ENCODE measurements around the gene TTC27. TPM values are rescaled to one million over a fixed set of nuclear protein-coding genes. Genes with fewer than 3 reads are reported as not detected.

Gene TTC27
- polyA plus RNA-seq, 1 donor = 18.3 TPM

DNA sequence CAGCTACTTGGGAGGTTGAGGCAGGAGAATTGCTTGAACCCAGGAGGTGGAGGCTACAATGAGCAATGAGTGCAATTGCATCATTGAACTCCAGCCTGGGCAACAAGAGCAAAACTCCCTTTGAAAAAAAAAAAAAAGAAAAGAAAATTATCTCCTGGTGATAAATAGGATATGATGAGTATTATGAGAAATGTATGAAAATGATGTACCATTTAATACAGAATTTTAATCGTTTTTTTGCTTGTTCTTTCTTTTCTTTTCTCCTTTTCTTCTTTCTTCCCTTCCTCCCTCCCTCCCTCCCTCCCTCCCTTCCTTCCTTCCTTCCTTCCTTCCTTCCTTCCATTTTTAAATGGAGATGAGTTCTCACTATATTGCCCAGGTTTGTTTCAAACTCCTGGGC lies 40.4 kb downstream of the TTC27 start:
- DNase-seq (ENCODE audit: low read depth) = no peak

DNA sequence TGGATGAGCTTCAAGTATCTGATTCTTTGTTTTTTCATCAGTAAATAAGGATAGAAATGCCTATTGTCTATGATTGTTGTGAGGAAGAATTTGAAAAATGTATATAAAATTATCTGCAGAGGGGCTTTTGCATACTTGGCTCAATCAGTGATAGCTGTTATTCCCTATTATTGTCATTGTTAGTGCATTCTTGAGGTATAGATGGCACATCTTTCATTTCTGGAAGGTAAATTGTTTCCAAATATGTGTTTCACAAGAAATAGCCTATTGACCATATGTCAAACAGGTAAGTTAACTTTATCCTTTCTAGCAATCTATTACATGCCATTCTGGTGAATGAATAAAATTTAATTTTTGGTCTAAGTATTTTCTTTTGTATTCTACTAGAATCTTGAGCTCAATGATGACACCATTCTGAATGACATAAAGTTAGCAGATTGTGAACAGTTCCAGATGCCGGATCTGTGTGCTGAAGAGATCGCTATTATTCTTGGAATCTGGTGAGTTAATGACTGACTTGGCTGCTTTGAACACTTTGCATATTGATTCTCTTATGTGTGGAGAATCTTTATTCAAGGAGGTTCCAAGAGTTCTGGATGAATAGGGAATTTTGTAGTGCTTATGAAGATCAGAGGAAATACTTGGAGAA lies 44.2 kb downstream of the TTC27 start:
- no peak for DNase-seq (ENCODE audit: low read depth)

DNA sequence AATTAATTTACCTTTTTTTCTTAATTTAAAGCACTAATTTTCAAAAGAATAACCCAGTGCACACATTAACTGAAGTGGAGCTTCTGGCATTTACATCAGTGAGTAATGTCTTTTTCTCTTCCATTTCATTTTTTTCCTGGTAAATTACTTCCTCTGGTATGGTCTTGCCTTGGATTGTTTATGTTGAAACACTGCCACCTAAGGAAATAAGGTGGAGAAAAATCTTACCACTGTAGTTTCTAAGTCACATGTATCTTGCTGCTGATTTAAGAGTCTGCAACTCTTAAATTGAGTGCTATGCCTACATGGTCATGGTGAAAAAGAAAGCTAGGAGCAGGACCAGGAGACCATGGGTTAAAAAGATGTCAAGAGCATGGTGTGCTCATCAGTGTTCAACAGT lies 51.0 kb downstream of the TTC27 start:
- DNase-seq (ENCODE audit: low read depth) = no peak

- no peak for DNase-seq (ENCODE audit: low read depth)
These were observed 53.1 kb downstream of the TTC27 start for GRCh38 chr2:32680942-32681341.

GRCh38 chr2:32683520-32684086 lies 55.8 kb downstream of the TTC27 start:
- DNase-seq (ENCODE audit: low read depth) = no peak

GRCh38 chr2:32688541-32688940 lies 60.7 kb downstream of the TTC27 start:
- no peak for DNase-seq (ENCODE audit: low read depth)

DNA sequence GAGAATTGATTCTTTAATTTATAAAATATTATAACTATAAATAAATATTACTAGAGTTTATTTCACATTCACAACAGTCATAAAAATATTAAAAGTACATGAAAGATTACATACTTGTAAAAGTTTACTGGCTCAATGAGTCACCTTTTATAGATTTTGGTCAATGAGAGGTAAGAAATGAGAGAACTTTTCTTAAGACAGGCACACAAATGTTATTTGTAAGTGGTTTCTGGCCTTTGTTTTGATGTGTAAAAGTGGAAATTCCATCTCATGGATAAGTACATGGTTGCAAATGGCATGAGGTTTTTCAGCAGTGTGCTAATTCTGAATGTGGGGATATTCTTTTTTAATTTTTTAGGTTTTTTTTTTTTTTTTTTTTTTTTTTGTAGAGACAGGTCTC lies 63.8 kb downstream of the TTC27 start:
- DNase-seq (ENCODE audit: low read depth) = no peak

DNA sequence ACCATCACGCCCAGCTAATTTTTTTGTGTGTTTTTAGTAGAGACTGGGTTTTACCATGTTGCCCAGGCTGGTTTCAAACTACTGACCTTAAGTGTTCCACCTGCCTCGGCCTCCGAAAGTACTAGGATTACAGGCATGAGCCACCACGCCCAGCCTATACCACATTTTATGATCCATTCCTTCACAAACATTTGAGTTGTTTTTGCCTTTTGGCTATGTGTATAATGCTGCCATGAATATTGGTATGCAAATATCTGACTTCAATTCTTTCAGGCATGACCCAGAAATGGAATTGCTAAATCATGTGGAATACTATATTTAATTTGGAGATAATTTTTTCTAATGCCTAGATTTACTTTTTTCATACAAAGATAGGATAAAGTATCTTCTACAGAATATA lies 68.6 kb downstream of the TTC27 start:
- no peak for DNase-seq (ENCODE audit: low read depth)

GRCh38 chr2:32697156-32697555 lies 69.3 kb downstream of the TTC27 start:
- no peak for DNase-seq (ENCODE audit: low read depth)

DNA sequence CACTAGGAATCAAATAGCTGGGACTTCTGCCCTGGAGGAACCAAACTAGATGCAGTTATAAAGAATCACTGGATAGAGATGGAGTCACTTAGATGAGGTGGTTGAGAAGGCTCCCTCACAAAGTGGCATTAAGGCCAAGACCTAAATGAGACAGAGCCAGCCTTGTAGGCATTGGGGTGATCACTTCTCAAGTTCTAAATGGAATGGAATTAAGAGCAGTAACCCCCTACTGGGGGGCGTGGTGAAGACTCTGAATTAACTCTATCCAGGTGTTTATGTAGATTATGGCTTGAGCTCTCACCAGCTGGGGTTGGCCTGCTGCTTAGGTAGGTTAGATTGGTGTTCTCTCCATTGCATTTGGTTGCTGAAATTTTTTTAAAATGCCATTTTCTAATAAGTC lies 71.3 kb downstream of the TTC27 start:
- DNase-seq (ENCODE audit: low read depth) = no peak

GRCh38 chr2:32701806-32702205 lies 74.0 kb downstream of the TTC27 start:
- DNase-seq (ENCODE audit: low read depth) = no peak

GRCh38 chr2:32702303-32703064 lies 74.6 kb downstream of the TTC27 start:
- DNase-seq (ENCODE audit: low read depth) = no peak

- no peak for DNase-seq (ENCODE audit: low read depth)
These were observed 79.1 kb downstream of the TTC27 start for GRCh38 chr2:32706815-32707579.

DNA sequence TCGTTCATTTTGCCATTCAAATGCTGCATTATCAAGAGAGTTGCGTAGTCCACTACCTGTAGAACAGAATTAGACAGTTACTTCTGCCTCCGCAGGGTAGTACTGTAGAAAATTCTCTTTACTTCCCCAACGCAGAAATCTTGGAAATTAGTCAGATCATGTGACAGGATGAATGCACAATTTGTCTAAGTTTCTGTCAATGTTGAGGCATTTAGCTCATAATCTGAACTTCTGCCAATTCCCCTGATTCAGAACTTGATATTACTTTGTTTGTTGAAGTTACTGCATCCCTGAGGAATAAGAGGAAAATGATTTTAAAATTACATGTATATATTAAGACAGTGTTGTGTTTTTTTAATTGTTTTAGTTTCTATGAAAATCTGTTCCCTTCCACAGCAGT lies 83.4 kb downstream of the TTC27 start:
- DNase-seq (ENCODE audit: low read depth) = peak; percentile 70

- DNase-seq (ENCODE audit: low read depth) = no peak
These were observed 84.2 kb downstream of the TTC27 start for GRCh38 chr2:32711908-32712501.

GRCh38 chr2:32712870-32713269 lies 85.0 kb downstream of the TTC27 start:
- DNase-seq (ENCODE audit: low read depth) = no peak

DNA sequence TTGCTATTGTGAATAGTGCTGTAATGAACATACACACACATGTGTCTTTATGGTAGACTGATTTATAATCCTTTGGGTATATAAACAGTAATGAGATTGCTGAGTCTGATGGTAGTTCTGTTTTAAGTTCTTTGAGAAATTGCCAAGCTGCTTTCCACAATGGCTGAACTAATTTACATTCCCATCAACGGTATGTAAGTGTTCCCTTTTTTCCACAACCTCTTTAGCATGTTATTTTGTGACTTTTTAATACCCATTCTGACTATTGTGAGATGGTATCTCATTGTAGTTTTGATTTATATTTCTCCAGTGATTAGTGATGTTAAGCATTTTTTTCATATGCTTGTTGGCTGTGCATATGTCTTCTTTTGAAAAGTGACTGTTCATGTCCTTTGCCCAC lies 86.7 kb downstream of the TTC27 start:
- DNase-seq (ENCODE audit: low read depth) = no peak

DNA sequence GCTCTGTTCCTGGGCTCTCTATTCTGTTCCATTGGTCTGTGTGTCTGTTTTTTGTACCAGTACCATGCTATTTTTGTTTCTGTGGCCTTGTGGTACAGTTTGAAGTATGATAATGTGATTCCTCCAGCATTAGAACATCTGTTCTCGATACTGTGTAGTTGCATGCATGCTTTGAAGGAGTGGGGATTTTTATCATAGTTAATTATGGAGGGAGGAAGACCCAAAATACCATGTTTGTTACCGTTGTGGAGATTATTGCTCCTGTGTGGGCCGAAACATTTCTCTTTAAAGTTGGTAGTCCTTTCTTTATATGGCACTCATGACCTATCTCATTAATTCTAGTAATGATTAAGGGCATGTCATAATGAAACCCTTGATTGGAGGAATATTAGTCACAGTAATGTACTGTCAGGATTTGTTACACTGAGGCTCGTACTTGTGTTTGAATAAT lies 87.6 kb downstream of the TTC27 start:
- DNase-seq (ENCODE audit: low read depth) = no peak

- DNase-seq (ENCODE audit: low read depth) = no peak
These were observed 88.1 kb downstream of the TTC27 start for GRCh38 chr2:32715981-32716380.

DNA sequence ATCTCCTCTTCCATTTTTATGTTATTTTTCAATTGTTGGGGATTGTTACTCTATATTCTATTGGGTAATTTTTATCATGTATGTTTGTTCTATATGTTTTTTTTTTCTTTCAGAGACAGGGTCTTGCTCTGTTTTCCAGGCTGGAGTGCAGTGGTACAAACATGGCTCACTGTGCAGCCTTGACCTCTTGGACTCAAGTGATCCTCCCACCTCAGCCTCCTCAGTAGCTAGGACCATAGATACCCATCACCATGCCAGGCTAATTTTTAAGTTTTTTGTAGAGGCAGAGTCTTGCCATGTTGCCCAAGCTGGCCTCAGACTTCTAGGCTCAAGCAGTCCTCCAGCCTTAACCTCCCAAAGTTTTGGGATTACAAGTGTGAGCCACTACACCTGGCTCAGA lies 88.7 kb downstream of the TTC27 start:
- no peak for DNase-seq (ENCODE audit: low read depth)

DNA sequence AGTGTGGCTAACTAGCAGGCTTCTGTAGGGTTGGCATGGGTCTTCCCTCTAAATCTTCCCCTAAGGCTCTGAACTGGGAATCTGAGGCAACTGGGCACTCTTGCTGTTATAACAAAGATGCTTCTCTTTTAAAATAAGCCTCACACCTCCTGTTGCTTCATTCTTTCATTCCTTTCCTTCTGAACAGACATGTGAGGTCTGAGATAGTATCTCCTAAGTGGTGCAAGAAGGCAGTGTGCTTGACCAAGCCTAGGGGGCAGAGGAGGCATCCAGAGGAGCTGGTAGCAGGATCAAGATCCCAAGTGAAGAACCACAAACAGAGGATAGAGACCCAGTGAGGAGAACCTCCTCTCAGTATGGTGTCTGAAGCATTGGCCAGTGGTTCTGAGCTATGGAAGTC lies 90.9 kb downstream of the TTC27 start:
- no peak for DNase-seq (ENCODE audit: low read depth)

DNA sequence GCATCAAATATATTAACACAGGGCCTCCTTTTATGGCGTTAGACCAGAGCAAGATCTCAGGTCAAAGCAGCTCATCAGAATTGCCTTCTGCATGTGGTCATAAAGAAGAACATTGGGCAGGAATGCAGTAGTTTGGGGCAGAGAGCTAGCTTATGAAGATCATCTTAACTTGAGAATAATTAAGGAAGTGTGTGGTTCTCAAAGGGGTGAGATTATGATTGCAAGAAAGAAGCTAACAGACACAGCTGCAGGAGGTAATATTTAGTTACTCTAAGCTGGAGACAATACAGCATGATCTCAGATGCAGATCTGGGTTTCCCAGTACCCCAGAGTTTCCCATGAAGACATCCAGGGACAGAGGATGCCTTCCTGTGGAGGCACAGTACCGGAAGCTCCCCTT lies 91.6 kb downstream of the TTC27 start:
- no peak for DNase-seq (ENCODE audit: low read depth)

Measured in forelimb muscle (tissue), 1 donor.